GM23248 (cell line): ENCODE measurements around the gene FGF10.

ENCODE experiments used
- EZH2 ChIP-seq: fragments of 200-600 bp; sonication (generic); IDR thresholded peaks from 2 replicates; pipeline ENCODE4 v1.6.1; 2018; ENCODE audit warnings: antibody characterized with exemption, mild to moderate bottlenecking; ENCODE audit not compliant: insufficient read depth, poor library complexity, severe bottlenecking
- EZH2phosphoT487 ChIP-seq: fragments of 200-600 bp; sonication (generic); IDR thresholded peaks from 2 replicates; pipeline ENCODE4 v1.6.1; 2018; ENCODE audit warnings: antibody characterized with exemption, moderate library complexity, mild to moderate bottlenecking, low read depth; ENCODE audit not compliant: insufficient read depth

- TF ChIP-seq EZH2: no peak
- TF ChIP-seq EZH2phosphoT487: no peak
These were observed 68.0 kb downstream of the FGF10 start for GRCh38 chr5:44321144-44321725.
